Esophagus squamous epithelium (tissue), 5 donors: ENCODE data around the gene SLC44A1. TPM values are rescaled to one million over a fixed set of nuclear protein-coding genes. Genes with fewer than 3 reads are reported as not detected.

Experiments
- DNase-seq: peaks from one replicate; lab custom pipeline; 2025; lab: John Stamatoyannopoulos, UW
- H3K27ac ChIP-seq, 4 donors: fragments of 200-600 bp; sonication (generic); one replicate each; pipeline ENCODE4 v1.5.1; 2016 to 2019; ENCODE audit warnings: mild to moderate bottlenecking in 1 of 4
- H3K27me3 ChIP-seq, 4 donors: fragments of 200-600 bp; sonication (generic); 1 replicate in 3 of 4; 2 replicates in 1 of 4; pipeline versions ENCODE4 v1.5.1 to v1.6.0; 2017 to 2021; ENCODE audit warnings: antibody characterized with exemption in 1 of 4
- H3K36me3 ChIP-seq, 3 donors: fragments of 200-600 bp; sonication (generic); one replicate each; pipeline ENCODE4 v1.5.1; 2016 to 2019
- H3K4me1 ChIP-seq, 3 donors: fragments of 200-600 bp; sonication (generic); one replicate each; pipeline ENCODE4 v1.5.1; 2017 to 2019
- H3K4me3 ChIP-seq, 4 donors: fragments of 200-600 bp; sonication (generic); 1 replicate in 3 of 4; 2 replicates in 1 of 4; pipeline ENCODE4 v1.5.1; 2016 to 2019; ENCODE audit warnings: mild to moderate bottlenecking in 2 of 4, moderate library complexity in 1 of 4
- H3K9me3 ChIP-seq, 3 donors: fragments of 200-600 bp; sonication (generic); one replicate each; pipeline ENCODE4 v1.5.1; 2016 to 2019
- CTCF ChIP-seq, 6 experiments: fragments of 450-650 bp in 4 of 6; fragments of 200-600 bp in 2 of 6; sonication (generic) in 2 of 6; IDR thresholded peaks; one replicate each; pipeline ENCODE4 v1.5.1; 2016 to 2019; ENCODE audit warnings: antibody characterized with exemption in 6 of 6, mild to moderate bottlenecking in 4 of 6, moderate library complexity in 4 of 6
- POLR2A ChIP-seq, 4 donors: fragments of 450-650 bp; IDR thresholded peaks; one replicate each; pipeline ENCODE4 v1.6.1; 2017; ENCODE audit warnings: antibody characterized with exemption in 4 of 4, mild to moderate bottlenecking in 4 of 4, moderate library complexity in 3 of 4
- WGBS, 2 donors: methylation state at CpG; one replicate each; pipeline ENCODE4 v1.1.5; 2018; 5-methylcytosine and 5-hydroxymethylcytosine counted together
- intact Hi-C: fragments of 100-400 bp; cut with DNase I; formaldehyde crosslinking; loops from one replicate; pipeline ENCODE4 v1.15.0; 2022
- total RNA-seq, 4 donors: library from RNA; depleted of rRNA; stranded (reverse); fragments of >200 nt; gene quantifications; one replicate each; pipeline ENCODE4 v1.1.0, GENCODE V29; 2016
- donor health status: DM: yes; HTN: yes; CAD: no.

Gene SLC44A1
- total RNA-seq, 4 donors from 2014 or later = 19.9 to 52.9 (median 37.8) TPM

GRCh38 chr9:105218673-105219072 lies 25.8 kb upstream of the SLC44A1 start:
- WGBS, 2 donors = 83 to 84% methylated on average over 5 of the region's 5 CpGs

GRCh38 chr9:105219291-105219805 lies 25.1 kb upstream of the SLC44A1 start:
- Histone ChIP-seq H3K4me3 (no peak overlapping the region), H3K4me1 (no peaks in the 10 kb centered on the region), H3K36me3 (no peaks in the 10 kb centered on the region), H3K9me3 (peaks cover 0 to 16% (median 13%) of the 10 kb centered on the region in 3 donors), H3K27ac (no peak overlapping the region), H3K27me3 (no peaks in the 10 kb centered on the region)
- WGBS, 2 donors = 73 to 75% methylated on average over 1 of the region's 1 CpG
- DNase-seq = no peak
- intact Hi-C loops = no loop called here
- TF ChIP-seq CTCF (IDR thresholded peaks at IDR 0.05) (no peak), POLR2A (IDR thresholded peaks at IDR 0.05) (no peak)

More at GRCh38 chr9:105218673-105219072, 25.8 kb upstream of the SLC44A1 start:
- intact Hi-C loops = no loop called here
- TF ChIP-seq POLR2A (IDR thresholded peaks at IDR 0.05) (no peak), CTCF (IDR thresholded peaks at IDR 0.05) (no peak)
- Histone ChIP-seq H3K4me3 (no peak overlapping the region), H3K9me3 (peaks cover 0 to 11% (median 11%) of the 10 kb centered on the region in 3 donors), H3K4me1 (no peaks in the 10 kb centered on the region), H3K36me3 (no peaks in the 10 kb centered on the region), H3K27me3 (no peaks in the 10 kb centered on the region), H3K27ac (no peak overlapping the region)
- no peak for DNase-seq

- Histone ChIP-seq H3K4me3 (no peak overlapping the region), H3K36me3 (no peaks in the 10 kb centered on the region), H3K9me3 (peaks cover 0 to 24% (median 13%) of the 10 kb centered on the region in 3 donors), H3K27me3 (no peaks in the 10 kb centered on the region), H3K4me1 (no peaks in the 10 kb centered on the region), H3K27ac (no peak overlapping the region)
- 85 to 96% methylated on average over 2 of the region's 3 CpGs for WGBS, 2 donors
- intact Hi-C loops = no loop called here
- DNase-seq = no peak
- TF ChIP-seq POLR2A (IDR thresholded peaks at IDR 0.05) = no peak
Measured at GRCh38 chr9:105220451-105220850, 24.0 kb upstream of the SLC44A1 start.

- WGBS, 2 donors = 81 to 88% methylated on average over 2 of the region's 2 CpGs
- no peak for DNase-seq
- Histone ChIP-seq H3K36me3 (no peaks in the 10 kb centered on the region), H3K9me3 (peaks cover 0 to 24% (median 13%) of the 10 kb centered on the region in 3 donors), H3K4me3 (no peak overlapping the region), H3K4me1 (no peaks in the 10 kb centered on the region), H3K27ac (no peak overlapping the region), H3K27me3 (no peaks in the 10 kb centered on the region)
- intact Hi-C loops = no loop called here
- no peak for TF ChIP-seq CTCF (IDR thresholded peaks at IDR 0.05)
- no peak for TF ChIP-seq POLR2A (IDR thresholded peaks at IDR 0.05)
Measured at GRCh38 chr9:105223544-105224140, 20.8 kb upstream of the SLC44A1 start.

- Histone ChIP-seq H3K4me3 (no peak overlapping the region), H3K36me3 (no peaks in the 10 kb centered on the region), H3K9me3 (peaks cover 0 to 24% (median 13%) of the 10 kb centered on the region in 3 donors), H3K4me1 (no peaks in the 10 kb centered on the region), H3K27me3 (no peaks in the 10 kb centered on the region), H3K27ac (no peak overlapping the region)
- no peak for DNase-seq
- no peak for TF ChIP-seq CTCF (IDR thresholded peaks at IDR 0.05)
- no peak for TF ChIP-seq POLR2A (IDR thresholded peaks at IDR 0.05)
- intact Hi-C loops = no loop called here
Measured at GRCh38 chr9:105226055-105226454, 18.4 kb upstream of the SLC44A1 start.
